Upper lobe of left lung (tissue), 4 donors: Measurements from ENCODE around the gene CC2D2B.

Source experiments
- EP300 ChIP-seq, 4 donors: sonication (generic); formaldehyde crosslinking; IDR thresholded peaks; one replicate each; pipeline ENCODE4 v1.5.1; 2017; ENCODE audit warnings: antibody characterized with exemption in 4 of 4, control low read depth in 2 of 4
- POLR2A ChIP-seq, 4 donors: fragments of 450-650 bp; IDR thresholded peaks; one replicate each; pipeline ENCODE4 v1.5.1; 2016 to 2017; ENCODE audit warnings: antibody characterized with exemption in 4 of 4, mild to moderate bottlenecking in 2 of 4
- POLR2AphosphoS5 ChIP-seq, 2 donors: sonication (generic); formaldehyde crosslinking; IDR thresholded peaks; one replicate each; pipeline ENCODE4 v1.5.1; 2017; ENCODE audit warnings: antibody characterized with exemption in 2 of 2
- TF ChIP-seq, protein P1 (sequence below), 6 experiments: fragments of 450-650 bp in 4 of 6; fragments of 200-600 bp in 2 of 6; sonication (generic) in 2 of 6; IDR thresholded peaks; one replicate each; pipeline ENCODE4 v1.5.1; 2016 to 2019; ENCODE audit warnings: antibody characterized with exemption in 6 of 6

GRCh38 chr10:95964756-95965155 lies 57.0 kb downstream of the CC2D2B start:
- TF ChIP-seq POLR2A (IDR thresholded peaks at IDR 0.05), result no peak
- TF ChIP-seq, protein P1, sequence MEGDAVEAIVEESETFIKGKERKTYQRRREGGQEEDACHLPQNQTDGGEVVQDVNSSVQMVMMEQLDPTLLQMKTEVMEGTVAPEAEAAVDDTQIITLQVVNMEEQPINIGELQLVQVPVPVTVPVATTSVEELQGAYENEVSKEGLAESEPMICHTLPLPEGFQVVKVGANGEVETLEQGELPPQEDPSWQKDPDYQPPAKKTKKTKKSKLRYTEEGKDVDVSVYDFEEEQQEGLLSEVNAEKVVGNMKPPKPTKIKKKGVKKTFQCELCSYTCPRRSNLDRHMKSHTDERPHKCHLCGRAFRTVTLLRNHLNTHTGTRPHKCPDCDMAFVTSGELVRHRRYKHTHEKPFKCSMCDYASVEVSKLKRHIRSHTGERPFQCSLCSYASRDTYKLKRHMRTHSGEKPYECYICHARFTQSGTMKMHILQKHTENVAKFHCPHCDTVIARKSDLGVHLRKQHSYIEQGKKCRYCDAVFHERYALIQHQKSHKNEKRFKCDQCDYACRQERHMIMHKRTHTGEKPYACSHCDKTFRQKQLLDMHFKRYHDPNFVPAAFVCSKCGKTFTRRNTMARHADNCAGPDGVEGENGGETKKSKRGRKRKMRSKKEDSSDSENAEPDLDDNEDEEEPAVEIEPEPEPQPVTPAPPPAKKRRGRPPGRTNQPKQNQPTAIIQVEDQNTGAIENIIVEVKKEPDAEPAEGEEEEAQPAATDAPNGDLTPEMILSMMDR (IDR thresholded peaks at IDR 0.05), result no peak
- no peak for TF ChIP-seq POLR2AphosphoS5 (IDR thresholded peaks at IDR 0.05)
- no peak for TF ChIP-seq EP300 (IDR thresholded peaks at IDR 0.05)
